Prostate gland (tissue), 2 donors: ENCODE data around the gene ZNF740.

ENCODE experiments used
- POLR2A ChIP-seq: fragments of 450-650 bp; IDR thresholded peaks from one replicate; pipeline ENCODE4 v1.6.1; 2016; ENCODE audit warnings: antibody characterized with exemption, mild to moderate bottlenecking
- POLR2AphosphoS5 ChIP-seq: sonication (generic); formaldehyde crosslinking; IDR thresholded peaks from one replicate; pipeline ENCODE4 v1.6.1; 2017; ENCODE audit warnings: antibody characterized with exemption
- TF ChIP-seq, protein P1 (sequence below), 4 experiments: fragments of 200-600 bp in 2 of 4; fragments of 450-650 bp in 2 of 4; sonication (generic) in 2 of 4; IDR thresholded peaks; 1 replicate in 3 of 4; 2 replicates in 1 of 4; pipeline ENCODE4 v1.5.1; 2016 to 2019; ENCODE audit warnings: antibody characterized with exemption in 4 of 4, mild to moderate bottlenecking in 2 of 4, moderate library complexity in 2 of 4

- TF ChIP-seq, protein P1, sequence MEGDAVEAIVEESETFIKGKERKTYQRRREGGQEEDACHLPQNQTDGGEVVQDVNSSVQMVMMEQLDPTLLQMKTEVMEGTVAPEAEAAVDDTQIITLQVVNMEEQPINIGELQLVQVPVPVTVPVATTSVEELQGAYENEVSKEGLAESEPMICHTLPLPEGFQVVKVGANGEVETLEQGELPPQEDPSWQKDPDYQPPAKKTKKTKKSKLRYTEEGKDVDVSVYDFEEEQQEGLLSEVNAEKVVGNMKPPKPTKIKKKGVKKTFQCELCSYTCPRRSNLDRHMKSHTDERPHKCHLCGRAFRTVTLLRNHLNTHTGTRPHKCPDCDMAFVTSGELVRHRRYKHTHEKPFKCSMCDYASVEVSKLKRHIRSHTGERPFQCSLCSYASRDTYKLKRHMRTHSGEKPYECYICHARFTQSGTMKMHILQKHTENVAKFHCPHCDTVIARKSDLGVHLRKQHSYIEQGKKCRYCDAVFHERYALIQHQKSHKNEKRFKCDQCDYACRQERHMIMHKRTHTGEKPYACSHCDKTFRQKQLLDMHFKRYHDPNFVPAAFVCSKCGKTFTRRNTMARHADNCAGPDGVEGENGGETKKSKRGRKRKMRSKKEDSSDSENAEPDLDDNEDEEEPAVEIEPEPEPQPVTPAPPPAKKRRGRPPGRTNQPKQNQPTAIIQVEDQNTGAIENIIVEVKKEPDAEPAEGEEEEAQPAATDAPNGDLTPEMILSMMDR (IDR thresholded peaks at IDR 0.05) = no peak
- TF ChIP-seq POLR2A (no peak), POLR2AphosphoS5 (no peak)
Observed at GRCh38 chr12:53201177-53201541, 20.6 kb downstream of the ZNF740 start.
